Uterus (tissue), 2 donors: Measurements from ENCODE around the gene TC2N.

Experiments used
- CTCF ChIP-seq, 4 experiments: fragments of 200-600 bp in 2 of 4; fragments of 450-650 bp in 2 of 4; sonication (generic) in 2 of 4; IDR thresholded peaks; one replicate each; pipeline ENCODE4 v1.5.1; 2016 to 2019; ENCODE audit warnings: antibody characterized with exemption in 4 of 4, mild to moderate bottlenecking in 2 of 4, moderate library complexity in 1 of 4
- POLR2A ChIP-seq, 2 donors: fragments of 450-650 bp; IDR thresholded peaks; one replicate each; pipeline ENCODE4 v1.6.1; 2016; ENCODE audit warnings: antibody characterized with exemption in 2 of 2, mild to moderate bottlenecking in 1 of 2, moderate library complexity in 1 of 2

- TF ChIP-seq CTCF (IDR thresholded peaks at IDR 0.05) (no peak), POLR2A (IDR thresholded peaks at IDR 0.05) (no peak)
These were observed 23.9 kb downstream of the TC2N start for GRCh38 chr14:91843437-91843836.
